Astrocyte of the spinal cord (primary cell): ENCODE measurements around the gene ARHGEF3.

Source experiments
- DNase-seq: peaks from one replicate; pipeline ENCODE4 v3.0.0; 2011; ENCODE audit warnings: low read depth, low spot score
- H3K4me3 ChIP-seq: 2 replicates; pipeline ENCODE4 v1.5.1; 2011; ENCODE audit warnings: low read depth, mild to moderate bottlenecking, low read length, moderate library complexity
- CTCF ChIP-seq: IDR thresholded peaks from 2 replicates; pipeline ENCODE4 v1.5.1; 2012; ENCODE audit warnings: low read depth, mild to moderate bottlenecking, low read length, inconsistent platforms
- in situ Hi-C: cut with HindIII; loops from 2 replicates; pipeline ENCODE4 v1.10.0; 2017; ENCODE audit warnings: low sequenced_read_pairs

ARHGEF3 gene

GRCh38 chr3:56782215-56782614 lies 19.5 kb downstream of the ARHGEF3 start:
- H3K4me3 ChIP-seq = no peak overlapping the region
- DNase-seq = no peak
- no peak for TF ChIP-seq CTCF
- in situ Hi-C loops = no loop called here

GRCh38 chr3:56781762-56782161 lies 20.0 kb downstream of the ARHGEF3 start:
- in situ Hi-C loops = no loop called here
- DNase-seq = no peak
- no peak for TF ChIP-seq CTCF
- no peak overlapping the region for H3K4me3 ChIP-seq

GRCh38 chr3:56780936-56781335 lies 20.8 kb downstream of the ARHGEF3 start:
- no peak for TF ChIP-seq CTCF
- H3K4me3 ChIP-seq = no peak overlapping the region
- DNase-seq = no peak
- in situ Hi-C loops = no loop called here

GRCh38 chr3:56778893-56779292 lies 22.9 kb downstream of the ARHGEF3 start:
- in situ Hi-C loops = no loop called here
- no peak for DNase-seq
- no peak overlapping the region for H3K4me3 ChIP-seq
- no peak for TF ChIP-seq CTCF

GRCh38 chr3:56776556-56776950 lies 25.2 kb downstream of the ARHGEF3 start:
- in situ Hi-C loops = no loop called here
- H3K4me3 ChIP-seq = no peak overlapping the region
- DNase-seq = no peak
- TF ChIP-seq CTCF = no peak

- in situ Hi-C loops = no loop called here
- no peak for TF ChIP-seq CTCF
- H3K4me3 ChIP-seq = no peak overlapping the region
- DNase-seq = no peak
These were observed 25.8 kb downstream of the ARHGEF3 start for GRCh38 chr3:56775838-56776555.
